NT2/D1 (cell line): ENCODE data around the gene NMRK2.
"Not testable (repeated sequence)": the region's sequence is repeated elsewhere in the genome, so short reads cannot be mapped to it uniquely, and the experiment has no call there.

Experiments
- DNase-seq: peaks from one replicate; pipeline ENCODE4 v3.0.0-alpha.2; 2011; ENCODE audit warnings: low read depth, low spot score
- H3K27me3 ChIP-seq: 2 replicates; pipeline ENCODE4 v1.6.0; 2011; ENCODE audit warnings: mild to moderate bottlenecking; ENCODE audit not compliant: insufficient read length, insufficient read depth
- H3K36me3 ChIP-seq: 2 replicates; pipeline ENCODE4 v1.6.1; 2011; ENCODE audit warnings: mild to moderate bottlenecking, low read length, mixed read lengths; ENCODE audit not compliant: insufficient read depth, insufficient read length
- H3K4me1 ChIP-seq: 2 replicates; pipeline ENCODE4 v1.5.1; 2011; ENCODE audit not compliant: insufficient read depth, insufficient read length
- H3K4me3 ChIP-seq: 2 replicates; pipeline ENCODE4 v1.5.1; 2011; ENCODE audit warnings: low read depth; ENCODE audit not compliant: insufficient read length
- H3K9ac ChIP-seq: 2 replicates; pipeline ENCODE4 v1.6.0; 2011; ENCODE audit warnings: low read depth; ENCODE audit not compliant: insufficient read length
- H3K9me3 ChIP-seq: 2 replicates; pipeline ENCODE4 v1.5.1; 2011; ENCODE audit warnings: mild to moderate bottlenecking, low read length; ENCODE audit not compliant: insufficient read depth
- SUZ12 ChIP-seq: IDR thresholded peaks from 2 replicates; pipeline ENCODE4 v1.6.1; 2011; ENCODE audit not compliant: insufficient read length, insufficient read depth; ENCODE audit errors: extremely low read depth
- YY1 ChIP-seq: IDR thresholded peaks from 2 replicates; pipeline ENCODE4 v1.6.1; 2011; ENCODE audit not compliant: insufficient read length, insufficient read depth
- ZNF274 ChIP-seq: IDR thresholded peaks from 2 replicates; pipeline ENCODE4 v1.6.1; 2011; ENCODE audit warnings: mild to moderate bottlenecking, low read depth, low read length

The NMRK2 gene

GRCh38 chr19:3950871-3951861 is 18.3 kb downstream of the NMRK2 start:
- Histone ChIP-seq H3K36me3 (peaks cover 33% of the 10 kb centered on the region), H3K9ac (peak overlapping the region; percentile 56), H3K27me3 (no peaks in the 10 kb centered on the region), H3K4me1 (peaks cover 23% of the 10 kb centered on the region), H3K4me3 (no peak overlapping the region), H3K9me3 (no peaks in the 10 kb centered on the region)
- no peak for DNase-seq
- TF ChIP-seq SUZ12 (no peak), ZNF274 (no peak), YY1 (no peak)

DNA sequence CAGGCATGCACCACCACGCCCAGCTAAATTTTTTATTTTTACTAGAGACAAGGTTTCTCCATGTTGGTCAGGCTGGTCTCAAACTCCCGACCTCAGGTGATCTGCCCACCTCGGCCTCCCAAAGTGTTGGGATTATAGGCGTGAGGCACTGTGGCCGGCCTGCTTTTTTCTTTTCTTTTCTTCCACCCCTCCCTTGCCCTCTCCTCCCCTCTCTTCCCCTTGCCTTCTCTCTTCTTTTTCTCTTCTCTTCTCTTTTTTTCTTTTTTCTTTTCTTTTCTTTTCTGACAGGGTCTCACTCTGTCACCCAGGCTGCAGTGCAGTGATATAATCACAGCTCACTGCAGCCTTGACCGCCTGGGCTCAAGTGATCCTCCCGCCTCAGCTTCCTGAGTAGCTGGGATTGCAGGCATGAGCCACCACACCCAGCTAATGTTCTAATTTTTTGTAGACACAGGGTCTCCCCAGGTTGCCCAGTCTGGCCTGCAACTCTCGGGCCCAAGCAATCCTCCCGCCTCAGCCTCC is 19.9 kb downstream of the NMRK2 start:
- peaks cover 35% of the 10 kb centered on the region for H3K36me3 ChIP-seq
- H3K27me3 ChIP-seq, DNase-seq, H3K9ac ChIP-seq, H3K4me3 ChIP-seq, H3K9me3 ChIP-seq: not testable (repeated sequence)
- peaks cover 23% of the 10 kb centered on the region for H3K4me1 ChIP-seq

GRCh38 chr19:3954107-3954506 is 21.2 kb downstream of the NMRK2 start:
- H3K9me3 ChIP-seq = no peaks in the 10 kb centered on the region
- DNase-seq = no peak

DNA sequence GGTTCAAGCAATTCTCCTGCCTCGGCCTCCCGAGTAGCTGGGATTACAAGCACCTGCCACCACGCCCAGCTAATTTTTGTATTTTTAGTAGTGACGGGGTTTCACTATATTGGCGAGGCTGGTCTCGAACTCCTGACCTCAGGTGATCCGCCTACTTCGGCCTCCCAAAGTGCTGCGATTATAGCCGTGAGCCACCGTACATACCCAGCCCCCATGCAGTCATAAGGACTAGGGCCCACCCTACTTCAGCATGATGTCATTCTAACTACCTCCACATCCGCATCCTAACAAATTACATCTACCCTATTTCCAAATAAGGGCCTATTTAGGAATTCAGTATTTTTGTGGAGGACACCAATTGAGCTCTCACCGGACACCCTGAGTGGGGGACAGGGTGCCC is 22.4 kb downstream of the NMRK2 start:
- Histone ChIP-seq H3K4me1 (peaks cover 21% of the 10 kb centered on the region), H3K36me3 (peaks cover 57% of the 10 kb centered on the region)
- DNase-seq, H3K4me3 ChIP-seq, H3K27me3 ChIP-seq, H3K9me3 ChIP-seq, H3K9ac ChIP-seq: not testable (repeated sequence)

More at GRCh38 chr19:3954107-3954506, 21.2 kb downstream of the NMRK2 start:
- H3K36me3 ChIP-seq = peaks cover 47% of the 10 kb centered on the region
- TF ChIP-seq SUZ12 (no peak), YY1 (no peak), ZNF274 (no peak)
- no peak overlapping the region for H3K4me3 ChIP-seq
- no peaks in the 10 kb centered on the region for H3K27me3 ChIP-seq
- no peak overlapping the region for H3K9ac ChIP-seq
- H3K4me1 ChIP-seq = peaks cover 23% of the 10 kb centered on the region

DNA sequence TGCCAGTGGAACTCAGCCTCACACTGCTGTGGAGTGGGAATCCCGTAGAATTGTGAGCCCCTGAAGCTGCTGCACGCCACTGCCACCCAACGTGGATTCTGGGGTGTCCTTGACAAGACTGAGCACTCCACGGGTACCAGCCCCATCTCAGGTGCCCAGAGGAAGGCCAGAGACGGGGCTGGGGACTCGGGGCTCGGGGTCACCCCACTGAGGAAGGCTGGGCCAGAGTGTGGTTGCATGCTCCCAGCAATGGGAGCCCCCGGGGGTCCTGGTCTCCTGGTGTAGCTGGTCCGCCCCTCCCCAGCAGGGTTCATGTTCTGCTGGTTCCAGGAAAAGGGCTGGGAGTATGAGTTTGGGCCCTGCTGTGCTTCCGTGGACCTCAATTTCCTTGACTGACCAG is 22.8 kb downstream of the NMRK2 start:
- no peak overlapping the region for H3K4me3 ChIP-seq
- peaks cover 20% of the 10 kb centered on the region for H3K4me1 ChIP-seq
- H3K27me3 ChIP-seq = no peaks in the 10 kb centered on the region
- H3K9ac ChIP-seq = peak overlapping the region; percentile 28
- TF ChIP-seq ZNF274 (no peak), SUZ12 (no peak), YY1 (no peak)
- no peak for DNase-seq
- no peaks in the 10 kb centered on the region for H3K9me3 ChIP-seq
- H3K36me3 ChIP-seq = peaks cover 61% of the 10 kb centered on the region

GRCh38 chr19:3958836-3959765 is 26.2 kb downstream of the NMRK2 start:
- no peaks in the 10 kb centered on the region for H3K27me3 ChIP-seq
- no peak overlapping the region for H3K4me3 ChIP-seq
- no peaks in the 10 kb centered on the region for H3K9me3 ChIP-seq
- TF ChIP-seq SUZ12 (no peak), YY1 (no peak), ZNF274 (no peak)
- no peak overlapping the region for H3K9ac ChIP-seq
- DNase-seq = no peak
- peaks cover 85% of the 10 kb centered on the region for H3K36me3 ChIP-seq
- H3K4me1 ChIP-seq = peaks cover 2% of the 10 kb centered on the region

GRCh38 chr19:3959766-3960131 is 26.9 kb downstream of the NMRK2 start:
- no peak for DNase-seq
- H3K27me3 ChIP-seq = no peaks in the 10 kb centered on the region
- peaks cover 86% of the 10 kb centered on the region for H3K36me3 ChIP-seq
- H3K4me1 ChIP-seq = no peaks in the 10 kb centered on the region
- H3K9ac ChIP-seq = no peak overlapping the region
- no peak overlapping the region for H3K4me3 ChIP-seq
- H3K9me3 ChIP-seq = no peaks in the 10 kb centered on the region
- no peak for TF ChIP-seq SUZ12
- TF ChIP-seq YY1 = no peak
- no peak for TF ChIP-seq ZNF274
